GM12891 (cell line): Measurements from ENCODE around the gene CNTN5.

ENCODE experiments used
- POLR2A ChIP-seq: IDR thresholded peaks from 2 replicates; pipeline ENCODE4 v1.6.1; 2011; ENCODE audit warnings: low read depth, low read length, control low read depth
- POLR2AphosphoS5 ChIP-seq: IDR thresholded peaks from 2 replicates; pipeline ENCODE4 v1.6.1; 2011; ENCODE audit warnings: low read depth, low read length, control low read depth
- SPI1 ChIP-seq: IDR thresholded peaks from 2 replicates; pipeline ENCODE4 v1.6.1; 2011; ENCODE audit warnings: low read depth, low read length, control low read depth
- TAF1 ChIP-seq: IDR thresholded peaks from 2 replicates; pipeline ENCODE4 v1.6.1; 2011; ENCODE audit warnings: low read depth, low read length, control low read depth

GRCh38 chr11:99244613-99245012 lies 223.9 kb downstream of the CNTN5 start:
- TF ChIP-seq POLR2A: no peak
- TF ChIP-seq SPI1: no peak
- no peak for TF ChIP-seq POLR2AphosphoS5
- no peak for TF ChIP-seq TAF1
